Upper lobe of left lung (tissue), 4 donors: ENCODE data around the gene EMC10.

Source experiments
- EP300 ChIP-seq, 4 donors: sonication (generic); formaldehyde crosslinking; IDR thresholded peaks; one replicate each; pipeline ENCODE4 v1.5.1; 2017; ENCODE audit warnings: antibody characterized with exemption in 4 of 4, control low read depth in 2 of 4
- TF ChIP-seq, protein P1 (sequence below), 6 experiments: fragments of 450-650 bp in 4 of 6; fragments of 200-600 bp in 2 of 6; sonication (generic) in 2 of 6; IDR thresholded peaks; one replicate each; pipeline ENCODE4 v1.5.1; 2016 to 2019; ENCODE audit warnings: antibody characterized with exemption in 6 of 6

DNA sequence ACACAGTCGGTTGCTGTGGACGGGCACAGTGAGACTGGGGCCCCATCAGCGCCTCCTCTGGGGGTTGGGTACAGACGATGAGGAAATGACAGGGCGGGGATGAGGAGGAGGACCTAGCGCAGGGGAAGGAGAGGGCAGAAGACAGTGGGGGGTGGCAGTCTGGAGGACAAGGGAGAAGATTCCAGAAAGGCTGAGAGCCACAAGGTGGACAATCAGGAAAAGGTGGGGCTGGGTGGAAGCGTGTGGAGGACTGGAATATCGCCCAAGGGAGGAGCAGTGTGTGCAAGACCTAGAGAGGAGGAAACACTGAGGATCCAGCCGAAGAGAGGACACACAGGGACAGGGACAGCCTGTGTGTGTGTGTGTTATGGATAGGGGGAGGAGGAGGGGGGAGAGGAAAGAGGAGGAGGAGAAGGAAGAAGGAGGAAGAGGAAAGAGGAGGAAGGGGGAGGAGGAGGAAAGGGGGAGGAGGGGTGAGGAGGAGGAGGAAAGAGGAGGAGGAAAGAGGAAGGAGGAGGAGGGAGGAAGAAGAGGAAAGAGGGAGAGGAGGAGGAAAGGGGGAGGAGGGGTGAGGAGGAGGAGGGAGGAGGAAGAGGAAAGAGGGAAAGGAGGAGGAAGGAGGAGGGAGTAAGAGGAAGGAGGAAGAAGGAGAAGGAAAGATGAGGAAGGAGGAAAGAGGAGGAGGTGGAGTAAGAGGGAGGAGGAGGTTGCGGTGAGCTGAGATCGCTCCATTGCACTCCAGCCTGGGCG, 16.2 kb downstream of the EMC10 start:
- TF ChIP-seq, protein P1, sequence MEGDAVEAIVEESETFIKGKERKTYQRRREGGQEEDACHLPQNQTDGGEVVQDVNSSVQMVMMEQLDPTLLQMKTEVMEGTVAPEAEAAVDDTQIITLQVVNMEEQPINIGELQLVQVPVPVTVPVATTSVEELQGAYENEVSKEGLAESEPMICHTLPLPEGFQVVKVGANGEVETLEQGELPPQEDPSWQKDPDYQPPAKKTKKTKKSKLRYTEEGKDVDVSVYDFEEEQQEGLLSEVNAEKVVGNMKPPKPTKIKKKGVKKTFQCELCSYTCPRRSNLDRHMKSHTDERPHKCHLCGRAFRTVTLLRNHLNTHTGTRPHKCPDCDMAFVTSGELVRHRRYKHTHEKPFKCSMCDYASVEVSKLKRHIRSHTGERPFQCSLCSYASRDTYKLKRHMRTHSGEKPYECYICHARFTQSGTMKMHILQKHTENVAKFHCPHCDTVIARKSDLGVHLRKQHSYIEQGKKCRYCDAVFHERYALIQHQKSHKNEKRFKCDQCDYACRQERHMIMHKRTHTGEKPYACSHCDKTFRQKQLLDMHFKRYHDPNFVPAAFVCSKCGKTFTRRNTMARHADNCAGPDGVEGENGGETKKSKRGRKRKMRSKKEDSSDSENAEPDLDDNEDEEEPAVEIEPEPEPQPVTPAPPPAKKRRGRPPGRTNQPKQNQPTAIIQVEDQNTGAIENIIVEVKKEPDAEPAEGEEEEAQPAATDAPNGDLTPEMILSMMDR (IDR thresholded peaks at IDR 0.05), result no peak
- TF ChIP-seq EP300 (IDR thresholded peaks at IDR 0.05), result no peak
